Bone marrow (tissue), 2 donors: ENCODE data around the gene ZNF543.
"Not testable (repeated sequence)": the region's sequence is repeated elsewhere in the genome, so short reads cannot be mapped to it uniquely, and the experiment has no call there.

ENCODE experiments used
- DNase-seq, 2 donors: peaks; one replicate each; lab custom pipeline; 2025; lab: John Stamatoyannopoulos, UW

Gene ZNF543

GRCh38 chr19:57320180-57321084 is at the start of gene ZNF543:
Gene ZNF543 (plus strand): TSS chr19:57320472. CDS start chr19:57320854, 382 bp downstream.
- DNase-seq, result peak; percentile 85 to 86

- DNase-seq, result no peak
These were observed 49.0 kb upstream of the ZNF543 start for GRCh38 chr19:57271280-57271679.

GRCh38 chr19:57273014-57273413 is 47.3 kb upstream of the ZNF543 start:
- no peak for DNase-seq

GRCh38 chr19:57276430-57276829 is 43.8 kb upstream of the ZNF543 start:
- DNase-seq, result no peak

GRCh38 chr19:57278481-57278880 is 41.8 kb upstream of the ZNF543 start:
- not testable (repeated sequence) for DNase-seq

- DNase-seq, result peak; percentile 73 to 85
These were observed 40.7 kb upstream of the ZNF543 start for GRCh38 chr19:57279418-57280164.

GRCh38 chr19:57280165-57280961 is 39.9 kb upstream of the ZNF543 start, which contains the start of gene ZNF460:
Gene ZNF460 (plus strand): TSS chr19:57280485. CDS start chr19:57280807, 322 bp downstream.
- DNase-seq, result peak; percentile 92

GRCh38 chr19:57280962-57281400 is 39.3 kb upstream of the ZNF543 start:
- DNase-seq, result peak in 1 of 2 donors; percentile 2

GRCh38 chr19:57282011-57282643 is 38.1 kb upstream of the ZNF543 start:
- DNase-seq, result no peak

- DNase-seq, result no peak
These were observed 31.9 kb upstream of the ZNF543 start for GRCh38 chr19:57288373-57288772.

- DNase-seq, result no peak
These were observed 29.3 kb upstream of the ZNF543 start for GRCh38 chr19:57290970-57291369.

- no peak for DNase-seq
These were observed 27.7 kb upstream of the ZNF543 start for GRCh38 chr19:57292547-57292946.

GRCh38 chr19:57293719-57294118 is 26.6 kb upstream of the ZNF543 start:
- DNase-seq, result no peak

- DNase-seq, result no peak
These were observed 18.2 kb upstream of the ZNF543 start for GRCh38 chr19:57302020-57302465.

GRCh38 chr19:57302727-57303401 is 17.4 kb upstream of the ZNF543 start:
- no peak for DNase-seq

GRCh38 chr19:57305056-57305455 is 15.2 kb upstream of the ZNF543 start:
- no peak for DNase-seq

- no peak for DNase-seq
These were observed 11.8 kb upstream of the ZNF543 start for GRCh38 chr19:57308514-57308913.

- DNase-seq, result no peak
These were observed 9.5 kb upstream of the ZNF543 start for GRCh38 chr19:57310792-57311191.

GRCh38 chr19:57314146-57314545 is 6.1 kb upstream of the ZNF543 start:
- no peak for DNase-seq

GRCh38 chr19:57317503-57317902 is 2.8 kb upstream of the ZNF543 start:
- no peak for DNase-seq

- no peak for DNase-seq
These were observed 448 bp upstream of the ZNF543 start for GRCh38 chr19:57319869-57320179.
